NCI-H526 treated with DMSO at 0.1 percent for 48 hours (cell line): ENCODE measurements around the gene YIPF3.
"Not testable (repeated sequence)": the region's sequence is repeated elsewhere in the genome, so short reads cannot be mapped to it uniquely, and the experiment has no call there.

Source experiments
- DNase-seq: peaks from one replicate; lab custom pipeline; 2025; lab: John Stamatoyannopoulos, UW

Gene YIPF3

GRCh38 chr6:43516697-43517504 is at the start of gene YIPF3, which contains the start of gene POLR1C:
TSS of gene YIPF3 (minus strand) at chr6:43516926. CDS start at chr6:43516807, 119 bp downstream.
TSS of gene POLR1C (plus strand) at chr6:43517089. CDS start at chr6:43517110, 21 bp downstream.
- peak; percentile 96 for DNase-seq

- DNase-seq, result no peak
These were observed 42.6 kb upstream of the YIPF3 start for GRCh38 chr6:43559328-43559727.

- DNase-seq, result not testable (repeated sequence)
These were observed 40.9 kb upstream of the YIPF3 start for GRCh38 chr6:43557620-43558019.

- no peak for DNase-seq
These were observed 30.5 kb upstream of the YIPF3 start for GRCh38 chr6:43547222-43547621.

- DNase-seq, result no peak
These were observed 27.7 kb upstream of the YIPF3 start for GRCh38 chr6:43544461-43544860.

- no peak for DNase-seq
These were observed 25.2 kb upstream of the YIPF3 start for GRCh38 chr6:43541774-43542471.

GRCh38 chr6:43540507-43540906 is 23.8 kb upstream of the YIPF3 start:
- DNase-seq, result no peak

- DNase-seq, result not testable (repeated sequence)
These were observed 22.7 kb upstream of the YIPF3 start for GRCh38 chr6:43539409-43539808.

GRCh38 chr6:43538986-43539385 is 22.3 kb upstream of the YIPF3 start:
- not testable (repeated sequence) for DNase-seq

GRCh38 chr6:43532201-43532600 is 15.5 kb upstream of the YIPF3 start:
- no peak for DNase-seq

- DNase-seq, result no peak
These were observed 7.8 kb upstream of the YIPF3 start for GRCh38 chr6:43524483-43524961.

GRCh38 chr6:43523284-43523683 is 6.6 kb upstream of the YIPF3 start:
- DNase-seq, result no peak

- no peak for DNase-seq
These were observed 6.0 kb upstream of the YIPF3 start for GRCh38 chr6:43522547-43523261.

GRCh38 chr6:43521836-43522235 is 5.1 kb upstream of the YIPF3 start:
- DNase-seq, result no peak

- no peak for DNase-seq
These were observed 3.4 kb upstream of the YIPF3 start for GRCh38 chr6:43520097-43520496.

- DNase-seq, result no peak
These were observed 1.0 kb upstream of the YIPF3 start for GRCh38 chr6:43517505-43518357.

- DNase-seq, result no peak
These were observed 394 bp downstream of the YIPF3 start for GRCh38 chr6:43516367-43516696.

GRCh38 chr6:43515808-43516207 is 918 bp downstream of the YIPF3 start:
- DNase-seq, result no peak

GRCh38 chr6:43511824-43512415 is 4.8 kb downstream of the YIPF3 start:
- no peak for DNase-seq

GRCh38 chr6:43510827-43511163 is 5.9 kb downstream of the YIPF3 start:
- no peak for DNase-seq
